Activated CD4-positive, alpha-beta T cell treated with anti-CD3 and anti-CD28 coated beads, Interleukin-2, Interleukin-6, amounts not matched to agents 100 ng/mL and 50 ng/mL, durations not matched to agents 16 hours and 8 hours (primary cell): ENCODE measurements around the gene PEAR1.

Source experiments
- DNase-seq: peaks from one replicate; pipeline ENCODE4 v3.0.0-alpha.2; 2020

PEAR1 gene

DNA sequence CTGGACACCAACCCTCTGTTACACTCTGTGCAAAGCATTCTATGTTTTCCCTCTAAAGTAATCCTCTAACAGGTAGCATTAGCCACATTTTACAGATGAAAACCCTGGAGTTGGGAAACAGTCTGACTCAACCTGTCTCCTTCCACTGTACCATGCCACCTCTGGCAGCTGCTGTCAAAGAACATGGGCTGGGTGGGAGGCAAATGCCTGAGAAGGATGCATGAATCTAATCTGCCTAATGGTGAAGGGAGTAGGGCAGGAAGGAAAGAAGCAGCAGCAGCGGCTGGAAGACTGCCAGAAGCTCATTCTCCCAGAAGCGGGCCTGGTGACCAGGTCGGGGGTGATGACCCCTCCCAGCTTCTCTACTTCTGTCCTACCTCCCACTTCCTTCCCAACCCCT is 48.7 kb downstream of the PEAR1 start:
- no peak for DNase-seq

GRCh38 chr1:156942576-156942975 is 49.1 kb downstream of the PEAR1 start:
- no peak for DNase-seq

DNA sequence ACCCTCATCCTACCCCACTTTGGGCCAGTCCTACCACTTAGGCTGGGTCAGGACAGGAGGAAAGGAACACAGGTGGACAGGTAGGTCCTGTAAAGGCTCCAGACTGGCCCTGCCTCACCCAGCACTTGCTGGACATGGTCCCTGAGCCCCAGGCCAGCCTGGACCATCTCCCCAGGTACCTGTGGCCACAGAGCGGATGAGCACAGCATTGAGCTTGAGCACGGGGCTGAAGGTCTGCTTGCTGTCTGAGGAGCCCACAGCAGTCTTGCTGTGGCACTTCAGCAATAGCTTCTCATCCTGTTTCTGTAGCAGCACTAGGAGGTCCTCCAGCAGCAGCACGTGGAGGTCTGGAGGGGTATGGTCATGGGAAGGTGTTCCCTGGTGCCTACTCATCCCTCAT is 50.2 kb downstream of the PEAR1 start:
- no peak for DNase-seq

DNA sequence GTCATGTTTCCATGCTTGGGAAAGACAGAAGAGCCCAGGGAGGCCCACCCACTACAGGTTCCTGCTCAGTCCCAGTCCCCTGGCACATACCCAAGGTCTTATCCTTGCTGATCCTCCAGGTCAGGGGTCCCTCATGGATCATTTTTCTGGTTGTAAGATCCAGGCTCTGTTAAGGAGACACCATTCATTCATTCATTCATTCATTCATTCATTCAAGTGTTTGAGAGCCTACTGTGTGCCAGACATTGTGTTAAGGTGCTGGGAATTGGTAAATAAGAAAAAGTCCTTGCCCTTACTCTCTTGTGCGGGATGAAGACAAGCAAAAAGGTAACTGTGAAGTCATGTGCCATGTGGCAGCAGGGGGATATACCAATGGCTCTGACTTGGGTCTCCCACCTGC is 50.8 kb downstream of the PEAR1 start:
- DNase-seq = no peak

DNA sequence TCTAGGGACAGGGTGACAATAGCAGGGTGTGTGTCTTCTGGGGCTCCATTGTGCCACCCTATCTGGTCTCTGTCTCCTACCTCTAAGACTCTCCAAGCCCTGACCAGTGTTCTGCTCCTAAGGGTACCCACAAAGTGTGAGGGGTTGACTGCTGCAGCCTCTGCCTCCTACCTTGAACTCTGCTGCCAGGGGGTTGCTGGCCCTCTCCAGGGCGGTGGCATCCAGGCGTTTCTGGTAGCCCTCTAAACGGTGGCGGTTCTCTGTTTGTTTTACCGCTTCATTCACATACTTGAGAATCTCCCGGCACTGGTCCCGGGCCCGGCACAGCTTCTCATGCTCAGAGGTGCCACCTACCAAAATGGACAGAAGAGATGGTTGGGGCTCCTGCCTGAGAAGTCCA is 51.3 kb downstream of the PEAR1 start:
- DNase-seq = no peak

DNA sequence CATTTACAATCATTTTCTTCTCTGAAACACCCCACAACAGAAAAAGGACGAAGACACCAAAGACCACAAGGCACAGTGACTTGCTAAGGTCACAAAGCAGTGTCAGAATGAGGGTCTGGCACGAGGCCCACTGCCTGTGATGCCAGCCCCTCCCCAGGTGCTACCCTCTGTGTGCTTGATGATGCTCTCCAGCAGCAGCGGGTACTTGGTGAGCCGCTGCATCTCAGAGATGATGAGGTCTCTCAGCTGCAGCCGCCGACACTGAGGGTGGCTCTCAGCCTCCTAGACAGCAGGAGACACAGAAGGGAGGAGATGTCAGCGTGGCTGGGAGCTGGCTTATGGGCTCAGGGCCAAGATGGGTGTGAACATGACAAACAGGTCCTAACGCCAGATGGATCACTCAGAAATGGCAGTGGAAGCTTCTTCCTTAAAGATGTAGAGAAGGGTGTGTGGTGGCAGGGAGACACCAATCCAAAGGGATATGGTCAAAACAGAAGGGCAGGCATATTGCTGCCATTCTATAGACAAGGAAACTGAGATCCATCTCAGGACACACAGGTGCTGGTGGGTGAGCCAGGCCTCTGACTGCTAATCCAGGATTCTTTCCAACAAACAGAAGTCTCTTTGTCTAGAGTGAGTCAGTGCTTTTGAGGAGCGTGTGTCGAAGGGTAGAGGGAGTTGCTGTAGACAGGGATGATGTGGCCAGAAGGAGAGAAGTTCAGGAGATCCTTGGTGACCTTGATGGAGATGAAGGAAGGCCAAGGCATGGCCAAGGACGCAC is 52.6 kb downstream of the PEAR1 start:
- DNase-seq = no peak

- DNase-seq = no peak
These were observed 53.6 kb downstream of the PEAR1 start for GRCh38 chr1:156947127-156947526.

DNA sequence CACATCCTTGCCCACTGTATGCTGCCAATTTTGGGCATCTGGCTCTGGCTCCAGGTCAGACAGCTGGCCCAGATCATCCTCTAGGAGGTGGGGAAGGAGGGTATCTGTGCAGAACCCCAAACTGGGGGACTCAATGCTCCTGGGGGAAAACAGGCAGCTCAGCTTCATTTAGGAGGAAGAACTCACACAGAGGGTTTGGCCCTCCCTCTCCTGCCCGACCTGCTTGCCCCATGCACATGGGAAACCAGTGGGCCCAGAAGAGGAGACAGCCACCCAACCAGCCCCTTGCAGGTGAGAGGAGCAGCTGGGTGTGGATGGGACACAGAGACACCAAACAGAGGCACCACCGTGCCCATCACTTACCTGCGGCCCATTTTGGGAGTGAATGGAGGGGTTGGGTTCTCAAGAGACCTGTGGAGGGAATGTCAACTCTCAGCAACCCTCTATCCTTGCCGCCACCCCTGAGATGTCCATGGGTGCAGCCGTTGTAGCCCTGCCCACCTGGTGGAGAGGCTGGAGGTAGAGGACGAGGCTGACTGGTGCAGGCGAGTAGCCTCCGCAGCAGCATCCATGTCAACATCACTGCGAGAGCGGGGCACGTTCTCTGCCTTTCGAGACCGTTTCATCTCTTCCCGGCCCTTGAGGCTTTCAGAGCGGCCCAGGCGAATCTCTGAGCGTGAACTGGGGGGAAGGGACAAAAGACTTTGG is 54.5 kb downstream of the PEAR1 start:
- no peak for DNase-seq

GRCh38 chr1:156948708-156949107 is 55.2 kb downstream of the PEAR1 start:
- no peak for DNase-seq

- DNase-seq = no peak
These were observed 55.6 kb downstream of the PEAR1 start for GRCh38 chr1:156949127-156949526.

DNA sequence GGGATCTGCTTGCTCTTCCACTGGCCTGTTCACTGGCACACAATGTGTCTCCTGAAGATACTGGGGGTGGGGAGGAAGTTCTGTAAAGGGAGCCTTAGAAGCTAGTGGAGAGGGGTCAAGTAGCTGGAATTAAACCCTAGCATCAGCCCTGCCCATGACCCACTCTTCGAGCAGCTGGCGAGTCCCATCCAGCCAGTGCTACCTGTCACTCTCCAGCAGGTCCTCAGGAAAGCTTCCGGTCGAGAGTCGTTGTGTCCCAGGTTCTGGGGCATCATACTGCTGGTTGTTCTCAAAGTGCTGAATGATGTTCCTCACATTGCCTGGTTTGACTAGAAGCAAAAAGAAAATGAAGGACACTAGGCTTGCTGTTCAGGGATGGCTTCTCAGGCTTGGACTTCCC is 57.9 kb downstream of the PEAR1 start:
- no peak for DNase-seq

DNA sequence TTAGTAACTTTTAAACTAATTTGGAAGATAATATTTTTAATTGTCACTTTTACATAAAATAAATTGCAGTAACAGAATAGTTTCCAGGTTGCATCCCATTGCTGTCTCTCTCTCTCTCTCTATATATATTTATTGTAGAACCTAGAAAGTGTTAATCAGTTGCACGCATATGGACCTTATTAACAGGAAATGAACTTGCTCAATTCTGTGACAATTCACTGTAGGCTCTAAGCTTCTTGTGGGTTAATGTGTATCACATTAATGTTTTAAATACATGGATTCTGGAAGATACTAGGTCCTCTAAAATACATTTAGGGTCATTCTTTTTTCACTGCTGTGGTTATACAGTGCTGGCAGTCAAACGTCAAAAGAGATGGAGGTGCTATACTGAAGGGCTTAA is 60.1 kb downstream of the PEAR1 start:
- no peak for DNase-seq

- DNase-seq = no peak
These were observed 62.8 kb downstream of the PEAR1 start for GRCh38 chr1:156956333-156956732.

DNA sequence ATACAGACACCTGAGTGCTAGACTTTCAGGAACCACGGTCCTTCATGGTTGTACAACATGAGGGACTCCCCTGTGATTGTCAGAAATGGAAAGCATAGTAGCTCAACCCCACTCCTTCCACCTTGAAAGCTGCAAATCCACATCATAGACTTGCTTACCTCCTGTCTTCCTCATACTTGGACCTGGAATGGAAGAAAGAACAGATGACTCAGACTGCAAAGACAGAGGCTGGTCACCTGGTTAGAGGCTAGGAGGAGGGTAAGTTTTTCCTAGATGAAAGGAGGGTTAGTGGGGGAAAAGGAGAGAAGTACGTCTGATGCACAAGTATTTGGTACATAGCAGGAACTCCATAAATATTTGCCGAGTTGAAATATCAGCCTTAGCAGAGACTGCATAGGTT is 64.1 kb downstream of the PEAR1 start:
- no peak for DNase-seq

GRCh38 chr1:156958247-156958714 is 64.8 kb downstream of the PEAR1 start:
- no peak for DNase-seq

GRCh38 chr1:156959414-156959813 is 65.9 kb downstream of the PEAR1 start:
- no peak for DNase-seq

GRCh38 chr1:156959925-156960324 is 66.4 kb downstream of the PEAR1 start:
- no peak for DNase-seq

GRCh38 chr1:156961709-156962108 is 68.2 kb downstream of the PEAR1 start:
- peak; percentile 40 for DNase-seq

- peak; percentile 30 for DNase-seq
These were observed 70.1 kb downstream of the PEAR1 start for GRCh38 chr1:156963621-156964020.

GRCh38 chr1:156964441-156964840 is 70.9 kb downstream of the PEAR1 start:
- DNase-seq = no peak
